GM12875 (cell line): ENCODE results near the gene MEX3A.

ENCODE experiments used
- H3K4me3 ChIP-seq: one replicate; pipeline ENCODE4 v1.5.1; 2011; ENCODE audit warnings: low read depth, low read length, control low read depth
- TF ChIP-seq, protein P1 (sequence below): IDR thresholded peaks from 2 replicates; pipeline ENCODE4 v1.5.1; 2011; ENCODE audit warnings: low read depth, mild to moderate bottlenecking, control low read depth, inconsistent platforms, low read length, moderate library complexity, borderline replicate concordance; ENCODE audit not compliant: insufficient read depth

MEX3A gene

DNA sequence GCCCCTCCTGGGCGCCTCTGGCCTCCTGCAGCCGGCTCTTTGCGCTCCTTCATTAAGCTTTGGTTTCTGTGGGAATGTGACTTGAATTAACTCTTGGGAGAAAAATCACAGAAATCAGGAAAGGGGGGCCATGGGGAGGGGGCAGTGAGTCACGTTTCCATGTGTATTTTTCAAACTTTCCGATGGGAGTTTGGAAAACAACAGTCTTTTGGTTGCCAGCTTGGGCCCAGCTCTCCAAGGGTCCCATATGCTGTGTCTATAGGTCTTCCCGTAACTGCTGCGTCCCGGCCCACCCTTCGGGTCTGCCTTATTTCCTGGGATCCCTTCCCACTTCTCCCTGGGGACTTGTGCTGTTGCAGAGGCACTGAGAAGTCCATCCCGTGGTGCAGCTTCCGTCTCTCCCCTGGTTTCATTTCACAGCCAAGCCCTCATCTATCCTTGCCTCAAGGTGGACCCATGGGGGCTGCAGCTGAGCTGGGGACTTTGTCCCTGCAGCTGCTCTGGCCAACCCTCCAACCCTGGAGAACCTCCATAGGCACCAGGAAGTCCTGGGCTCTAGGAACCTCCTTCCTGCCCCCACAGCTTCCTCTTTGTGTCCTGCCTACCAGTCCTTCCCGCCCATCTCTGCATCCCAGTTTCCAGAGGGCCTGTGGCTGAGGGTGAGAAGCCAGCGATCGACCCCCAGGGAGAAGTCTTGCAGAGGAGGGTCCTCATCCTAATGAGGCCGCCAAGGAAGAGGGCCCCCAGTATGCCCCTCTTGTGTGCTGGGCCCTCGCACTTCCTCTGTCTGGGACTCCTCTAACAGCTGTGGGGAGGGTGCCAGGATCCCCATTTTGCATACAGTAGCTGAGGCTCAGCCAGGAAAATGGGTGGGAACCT lies 20.6 kb upstream of the MEX3A start:
- H3K4me3 ChIP-seq: no peak overlapping the region
- TF ChIP-seq, protein P1, sequence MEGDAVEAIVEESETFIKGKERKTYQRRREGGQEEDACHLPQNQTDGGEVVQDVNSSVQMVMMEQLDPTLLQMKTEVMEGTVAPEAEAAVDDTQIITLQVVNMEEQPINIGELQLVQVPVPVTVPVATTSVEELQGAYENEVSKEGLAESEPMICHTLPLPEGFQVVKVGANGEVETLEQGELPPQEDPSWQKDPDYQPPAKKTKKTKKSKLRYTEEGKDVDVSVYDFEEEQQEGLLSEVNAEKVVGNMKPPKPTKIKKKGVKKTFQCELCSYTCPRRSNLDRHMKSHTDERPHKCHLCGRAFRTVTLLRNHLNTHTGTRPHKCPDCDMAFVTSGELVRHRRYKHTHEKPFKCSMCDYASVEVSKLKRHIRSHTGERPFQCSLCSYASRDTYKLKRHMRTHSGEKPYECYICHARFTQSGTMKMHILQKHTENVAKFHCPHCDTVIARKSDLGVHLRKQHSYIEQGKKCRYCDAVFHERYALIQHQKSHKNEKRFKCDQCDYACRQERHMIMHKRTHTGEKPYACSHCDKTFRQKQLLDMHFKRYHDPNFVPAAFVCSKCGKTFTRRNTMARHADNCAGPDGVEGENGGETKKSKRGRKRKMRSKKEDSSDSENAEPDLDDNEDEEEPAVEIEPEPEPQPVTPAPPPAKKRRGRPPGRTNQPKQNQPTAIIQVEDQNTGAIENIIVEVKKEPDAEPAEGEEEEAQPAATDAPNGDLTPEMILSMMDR: no peak

GRCh38 chr1:156101880-156102279 lies 19.6 kb upstream of the MEX3A start:
- TF ChIP-seq, protein P1: no peak
- H3K4me3 ChIP-seq: no peak overlapping the region

- TF ChIP-seq, protein P1: no peak
These were observed 18.1 kb upstream of the MEX3A start for GRCh38 chr1:156100205-156100995.

DNA sequence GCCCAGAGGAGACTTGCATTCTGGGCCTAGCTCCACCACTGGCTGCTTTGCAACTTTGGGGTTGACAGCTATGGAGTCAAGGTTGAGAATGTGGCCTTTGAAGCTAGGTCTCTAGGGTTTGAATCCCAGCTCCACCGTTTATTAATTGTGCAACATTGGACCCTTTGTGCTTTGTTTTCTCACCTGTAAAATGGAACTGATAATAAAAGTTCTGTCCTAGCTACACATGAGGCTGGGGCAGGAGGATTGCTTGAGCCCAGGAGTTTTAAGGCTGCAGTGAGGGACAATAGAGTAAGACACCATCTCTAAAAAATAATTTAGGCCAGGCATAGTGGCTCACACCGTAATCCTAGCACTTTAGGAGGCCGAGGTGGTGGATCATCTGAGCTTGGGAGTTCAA lies 17.0 kb upstream of the MEX3A start:
- H3K4me3 ChIP-seq: no peak overlapping the region
- TF ChIP-seq, protein P1: no peak

More at GRCh38 chr1:156100205-156100995, 18.1 kb upstream of the MEX3A start:
- H3K4me3 ChIP-seq: no peak overlapping the region

GRCh38 chr1:156098784-156099183 lies 16.5 kb upstream of the MEX3A start:
- H3K4me3 ChIP-seq: no peak overlapping the region
- TF ChIP-seq, protein P1: no peak

- TF ChIP-seq, protein P1: no peak
- H3K4me3 ChIP-seq: no peak overlapping the region
These were observed 15.4 kb upstream of the MEX3A start for GRCh38 chr1:156097499-156098178.
